GM12864 (cell line): ENCODE measurements around the gene OR56A3.

Experiments used
- DNase-seq: peaks from one replicate; pipeline ENCODE4 v3.0.0-alpha.2; 2011; ENCODE audit warnings: low read depth
- H3K4me3 ChIP-seq: 2 replicates; pipeline ENCODE4 v1.5.1; 2011; ENCODE audit warnings: mild to moderate bottlenecking, low read depth, low read length, control low read depth
- TF ChIP-seq, protein P1 (sequence below): IDR thresholded peaks from 2 replicates; pipeline ENCODE4 v1.5.1; 2011; ENCODE audit warnings: low read depth, mild to moderate bottlenecking, moderate library complexity, low read length, control low read depth, inconsistent platforms; ENCODE audit errors: missing control alignments

OR56A3 gene, protein sequence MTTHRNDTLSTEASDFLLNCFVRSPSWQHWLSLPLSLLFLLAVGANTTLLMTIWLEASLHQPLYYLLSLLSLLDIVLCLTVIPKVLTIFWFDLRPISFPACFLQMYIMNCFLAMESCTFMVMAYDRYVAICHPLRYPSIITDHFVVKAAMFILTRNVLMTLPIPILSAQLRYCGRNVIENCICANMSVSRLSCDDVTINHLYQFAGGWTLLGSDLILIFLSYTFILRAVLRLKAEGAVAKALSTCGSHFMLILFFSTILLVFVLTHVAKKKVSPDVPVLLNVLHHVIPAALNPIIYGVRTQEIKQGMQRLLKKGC

GRCh38 chr11:5941951-5942350, at the start of gene OR56A3:
Gene OR56A3, plus strand, starts transcription at chr11:5942251. Its CDS starts 5,096 bp downstream, at chr11:5947347.
- no peak for DNase-seq
- no peak within 1 kb of the TSS for H3K4me3 ChIP-seq
- TF ChIP-seq, protein P1, sequence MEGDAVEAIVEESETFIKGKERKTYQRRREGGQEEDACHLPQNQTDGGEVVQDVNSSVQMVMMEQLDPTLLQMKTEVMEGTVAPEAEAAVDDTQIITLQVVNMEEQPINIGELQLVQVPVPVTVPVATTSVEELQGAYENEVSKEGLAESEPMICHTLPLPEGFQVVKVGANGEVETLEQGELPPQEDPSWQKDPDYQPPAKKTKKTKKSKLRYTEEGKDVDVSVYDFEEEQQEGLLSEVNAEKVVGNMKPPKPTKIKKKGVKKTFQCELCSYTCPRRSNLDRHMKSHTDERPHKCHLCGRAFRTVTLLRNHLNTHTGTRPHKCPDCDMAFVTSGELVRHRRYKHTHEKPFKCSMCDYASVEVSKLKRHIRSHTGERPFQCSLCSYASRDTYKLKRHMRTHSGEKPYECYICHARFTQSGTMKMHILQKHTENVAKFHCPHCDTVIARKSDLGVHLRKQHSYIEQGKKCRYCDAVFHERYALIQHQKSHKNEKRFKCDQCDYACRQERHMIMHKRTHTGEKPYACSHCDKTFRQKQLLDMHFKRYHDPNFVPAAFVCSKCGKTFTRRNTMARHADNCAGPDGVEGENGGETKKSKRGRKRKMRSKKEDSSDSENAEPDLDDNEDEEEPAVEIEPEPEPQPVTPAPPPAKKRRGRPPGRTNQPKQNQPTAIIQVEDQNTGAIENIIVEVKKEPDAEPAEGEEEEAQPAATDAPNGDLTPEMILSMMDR: no peak

GRCh38 chr11:5892908-5893307, 49.1 kb upstream of the OR56A3 start, which contains the start of gene OR52E5:
Gene OR52E5, plus strand, starts transcription at chr11:5893208. Its CDS starts 7,569 bp downstream, at chr11:5900777.
- DNase-seq: no peak
- H3K4me3 ChIP-seq: no peak within 1 kb of the TSS
- TF ChIP-seq, protein P1: no peak

- TF ChIP-seq, protein P1: no peak
- H3K4me3 ChIP-seq: no peak overlapping the region
- DNase-seq: no peak
Measured at GRCh38 chr11:5899534-5899933, 42.5 kb upstream of the OR56A3 start.

DNA sequence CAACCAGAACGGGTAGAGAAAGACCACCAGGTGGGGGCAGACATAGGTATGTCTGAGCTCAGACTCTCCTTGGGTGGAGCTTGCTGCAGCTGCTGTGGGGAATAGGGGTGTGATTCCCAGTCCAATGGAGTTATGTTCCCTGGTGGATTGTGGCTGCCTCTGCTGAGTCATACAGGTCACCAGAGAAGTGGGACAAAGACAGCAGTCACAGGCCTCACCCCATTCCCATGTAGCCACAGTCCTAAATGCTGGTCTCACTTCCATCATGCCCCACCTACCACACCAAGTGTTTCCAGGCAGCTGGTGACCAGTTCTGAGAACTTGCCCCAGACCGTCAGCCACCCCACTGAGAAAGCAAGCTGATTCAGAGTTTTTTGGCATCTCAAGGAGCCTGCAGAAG, 31.5 kb upstream of the OR56A3 start:
- H3K4me3 ChIP-seq: no peak overlapping the region
- no peak for DNase-seq
- TF ChIP-seq, protein P1: no peak

DNA sequence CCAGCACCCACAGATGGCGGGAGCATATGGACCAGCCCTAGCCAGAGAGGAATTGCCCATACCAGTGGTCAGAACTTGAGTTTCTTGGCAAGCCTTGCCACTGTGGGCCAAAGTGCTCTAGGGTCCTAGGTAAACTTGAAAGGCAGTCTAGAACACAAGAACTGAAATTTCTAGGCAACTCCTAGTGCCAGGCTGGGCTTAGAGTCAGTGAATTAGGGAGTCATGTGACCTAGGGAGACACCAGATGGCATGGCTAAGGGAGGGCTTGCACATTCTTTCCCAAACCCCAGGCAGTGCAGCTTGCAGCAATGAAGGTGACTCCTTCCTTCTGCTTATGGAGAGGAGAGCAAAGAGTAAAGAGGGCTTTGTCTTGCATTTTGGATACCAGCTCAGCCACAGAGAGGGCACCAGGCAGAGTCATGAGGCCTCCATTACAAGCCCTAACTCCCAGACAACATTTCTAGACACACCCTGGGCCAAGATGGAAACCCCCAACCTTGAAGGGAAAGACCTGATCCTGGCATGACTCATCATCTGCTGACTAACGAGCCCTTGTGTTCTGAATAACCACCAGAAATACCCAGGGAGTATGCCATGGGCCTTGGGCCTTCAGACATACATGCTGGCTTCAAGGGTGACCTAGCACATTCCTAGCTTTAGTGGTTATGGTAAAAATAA, 19.2 kb upstream of the OR56A3 start:
- TF ChIP-seq, protein P1: no peak
- no peak overlapping the region for H3K4me3 ChIP-seq
- peak; percentile 25 for DNase-seq

DNA sequence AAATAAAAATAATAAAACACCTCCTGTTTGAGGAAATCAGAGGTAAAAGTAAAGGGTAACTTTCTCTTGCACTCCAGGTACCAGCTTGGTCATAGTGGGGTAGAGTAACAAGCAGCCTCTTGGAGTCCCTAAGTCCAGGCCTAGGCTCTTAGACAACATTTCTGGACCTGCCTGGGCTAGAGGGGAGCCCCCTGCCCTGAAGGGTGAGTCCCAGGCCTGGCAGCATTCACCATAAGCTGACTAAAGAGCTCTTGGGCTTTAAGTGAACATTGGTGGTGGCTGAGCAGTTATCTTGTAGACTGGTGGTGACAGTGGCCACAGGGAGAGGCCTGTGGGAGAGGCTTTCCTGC, 18.6 kb upstream of the OR56A3 start:
- TF ChIP-seq, protein P1: no peak
- no peak overlapping the region for H3K4me3 ChIP-seq
- DNase-seq: no peak

DNA sequence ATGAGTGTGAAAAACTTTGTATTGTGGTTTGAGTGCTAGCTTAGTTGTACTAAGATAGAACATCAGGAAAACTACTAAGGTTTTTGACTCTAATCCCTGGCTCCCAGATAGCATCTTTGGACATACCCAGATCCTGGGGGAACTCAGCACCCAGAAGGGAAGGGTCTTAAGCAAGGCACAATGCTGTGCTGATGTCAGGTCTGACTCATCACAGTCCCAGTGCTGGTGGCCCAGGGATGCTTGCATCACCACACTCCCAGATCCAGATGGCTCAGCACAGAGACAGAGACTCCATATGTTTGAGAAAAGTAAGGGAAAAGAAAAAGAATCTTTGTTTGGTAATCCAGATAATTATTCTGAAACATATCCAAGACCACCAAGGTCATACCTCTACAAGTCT, 18.3 kb upstream of the OR56A3 start:
- DNase-seq: no peak
- TF ChIP-seq, protein P1: no peak
- H3K4me3 ChIP-seq: no peak overlapping the region
